Fibroblast of villous mesenchyme (primary cell): Measurements from ENCODE around the gene KIFC1. TPM values are rescaled to one million over a fixed set of nuclear protein-coding genes. Genes with fewer than 3 reads are reported as not detected.
A peak's percentile ranks its signal among the peaks of the same experiment; 100 is the strongest.

Experiments
- DNase-seq: peaks from one replicate; pipeline ENCODE4 v3.0.0-alpha.2; 2010; ENCODE audit warnings: low read depth
- H3K4me3 ChIP-seq: 2 replicates; pipeline ENCODE4 v1.5.1; 2011; ENCODE audit warnings: low read depth, mild to moderate bottlenecking, low read length
- CTCF ChIP-seq: IDR thresholded peaks from 2 replicates; pipeline ENCODE4 v1.5.1; 2012; ENCODE audit warnings: low read depth, mild to moderate bottlenecking, low read length; ENCODE audit not compliant: insufficient read depth
- total RNA-seq: library from RNA; depleted of rRNA; stranded (reverse); fragments of >200 nt; gene quantifications from 2 replicates; pipeline ENCODE4 v1.2.3, GENCODE V29; 2012

The KIFC1 gene
- total RNA-seq, 1 donor: 34.5 TPM

- peak; percentile 9 for TF ChIP-seq CTCF
- DNase-seq: peak; percentile 22
- peak overlapping the region; percentile 79 for H3K4me3 ChIP-seq
These were observed 36.1 kb downstream of the KIFC1 start for GRCh38 chr6:33427585-33428223.

- no peak for DNase-seq
- peak; percentile 35 for TF ChIP-seq CTCF
These were observed 36.8 kb downstream of the KIFC1 start for GRCh38 chr6:33428224-33428965.

GRCh38 chr6:33428966-33429749 lies 37.5 kb downstream of the KIFC1 start:
- TF ChIP-seq CTCF: no peak
- DNase-seq: no peak
- H3K4me3 ChIP-seq: no peak overlapping the region

More at GRCh38 chr6:33428224-33428965, 36.8 kb downstream of the KIFC1 start:
- H3K4me3 ChIP-seq: peak overlapping the region; percentile 79

- no peak overlapping the region for H3K4me3 ChIP-seq
- TF ChIP-seq CTCF: no peak
- no peak for DNase-seq
These were observed 38.1 kb downstream of the KIFC1 start for GRCh38 chr6:33429750-33430052.

- no peak overlapping the region for H3K4me3 ChIP-seq
- TF ChIP-seq CTCF: no peak
- DNase-seq: no peak
These were observed 38.7 kb downstream of the KIFC1 start for GRCh38 chr6:33430334-33430733.

GRCh38 chr6:33430991-33431879 lies 39.6 kb downstream of the KIFC1 start:
- H3K4me3 ChIP-seq: no peak overlapping the region
- DNase-seq: peak; percentile 59
- no peak for TF ChIP-seq CTCF
